Upper lobe of left lung (tissue), 4 donors: ENCODE measurements around the gene ADPRHL1.

Source experiments
- CTCF ChIP-seq, 6 experiments: fragments of 450-650 bp in 4 of 6; fragments of 200-600 bp in 2 of 6; sonication (generic) in 2 of 6; IDR thresholded peaks; one replicate each; pipeline ENCODE4 v1.5.1; 2016 to 2019; ENCODE audit warnings: antibody characterized with exemption in 6 of 6
- EP300 ChIP-seq, 4 donors: sonication (generic); formaldehyde crosslinking; IDR thresholded peaks; one replicate each; pipeline ENCODE4 v1.5.1; 2017; ENCODE audit warnings: antibody characterized with exemption in 4 of 4, control low read depth in 2 of 4
- POLR2A ChIP-seq, 4 donors: fragments of 450-650 bp; IDR thresholded peaks; one replicate each; pipeline ENCODE4 v1.5.1; 2016 to 2017; ENCODE audit warnings: antibody characterized with exemption in 4 of 4, mild to moderate bottlenecking in 2 of 4
- POLR2AphosphoS5 ChIP-seq, 2 donors: sonication (generic); formaldehyde crosslinking; IDR thresholded peaks; one replicate each; pipeline ENCODE4 v1.5.1; 2017; ENCODE audit warnings: antibody characterized with exemption in 2 of 2

DNA sequence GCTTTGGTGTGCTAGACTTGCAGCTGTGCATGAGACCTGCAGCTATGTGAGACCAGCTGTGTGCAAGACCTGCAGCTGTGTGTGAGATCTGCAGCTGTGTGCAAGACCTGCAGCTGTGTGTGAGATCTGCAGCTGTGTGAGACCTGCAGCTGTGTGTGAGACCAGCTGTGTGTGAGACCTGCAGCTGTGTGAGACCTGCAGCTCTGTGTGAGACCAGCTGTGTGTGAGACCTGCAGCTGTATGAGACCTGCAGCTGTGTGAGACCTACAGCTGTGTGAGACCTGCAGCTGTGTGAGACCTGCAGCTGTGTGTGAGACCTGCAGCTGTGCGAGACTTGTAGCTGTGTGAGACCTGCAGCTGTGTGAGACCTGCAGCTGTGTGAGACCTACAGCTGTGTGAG, 43.9 kb upstream of the ADPRHL1 start:
- TF ChIP-seq CTCF (IDR thresholded peaks at IDR 0.05) (no peak), EP300 (IDR thresholded peaks at IDR 0.05) (no peak), POLR2AphosphoS5 (IDR thresholded peaks at IDR 0.05) (no peak), POLR2A (IDR thresholded peaks at IDR 0.05) (no peak)
